ENCODE measurements around the gene EPM2A. TPM values are rescaled to one million over a fixed set of nuclear protein-coding genes. Genes with fewer than 3 reads are reported as not detected.

EPM2A gene
- total and polyA plus RNA-seq, 10 of the 15 experiments (the other 5 are each of a cell fraction or from before 2014, with no cell fraction given): 3.4 to 13.0 (median 7.9) TPM

- TF ChIP-seq PRDM15 (CRISPR knock-in tag; IDR thresholded peaks at IDR 0.05) (no peak), RB1 (IDR thresholded peaks at IDR 0.05; ENCODE audit: borderline replicate concordance) (no peak; the same call in 1 of the 2 replicates), TBL1XR1 (IDR thresholded peaks at IDR 0.05; ENCODE audit: low read depth, low read length) (peak; percentile 28; the same call in 1 of the 2 replicates), SMAD5 (IDR thresholded peaks at IDR 0.05; ENCODE audit: low read depth) (peak; percentile 92), ATF2 (IDR thresholded peaks at IDR 0.05; ENCODE audit: low read length) (no peak; the same call in 1 of the 2 replicates), TAF1 (IDR thresholded peaks at IDR 0.05; ENCODE audit: borderline replicate concordance, low read depth, low read length) (peak; percentile 78; the same call in 1 of the 2 replicates), MLLT1 (IDR thresholded peaks at IDR 0.05) (peak; percentile 17; the same call in 1 of the 2 replicates), HDAC6 (IDR thresholded peaks at IDR 0.05; ENCODE audit: unreplicated experiment) (no peak), WRNIP1 (IDR thresholded peaks at IDR 0.05; ENCODE audit: borderline replicate concordance, low read depth, low read length) (no peak), ZNF384 (IDR thresholded peaks at IDR 0.05; ENCODE audit: borderline replicate concordance, low read depth, low read length) (no peak), ZNF274 (IDR thresholded peaks at IDR 0.05; ENCODE audit: insufficient read depth, insufficient read length) (no peak), E2F4 (IDR thresholded peaks at IDR 0.05; ENCODE audit: low read depth, low read length) (no peak), POLR2AphosphoS5 (IDR thresholded peaks at IDR 0.05; ENCODE audit: low read length) (peak; percentile 95), NFYB (IDR thresholded peaks at IDR 0.05; ENCODE audit: insufficient read depth, low read depth, low read length) (peak; percentile 64; the same call in 1 of the 2 replicates), ATF3 (IDR thresholded peaks at IDR 0.05; ENCODE audit: borderline replicate concordance, extremely low read depth, low read depth, low read length) (no peak), HDGF (IDR thresholded peaks at IDR 0.05) (no peak), POLR2AphosphoS2 (IDR thresholded peaks at IDR 0.05; ENCODE audit: low read depth, low read length) (no peak; the same call in 1 of the 2 replicates), RCOR1 (conservative IDR thresholded peaks at IDR 0.05; ENCODE audit: low read depth, low read length) (no peak), POU2F2 (IDR thresholded peaks at IDR 0.05; ENCODE audit: borderline replicate concordance, low read depth, low read length) (peak; percentile 62; the same call in 1 of the 3 replicates), YY1 (IDR thresholded peaks at IDR 0.05; ENCODE audit: low read depth, low read length) (peak; percentile 65; the same call in 1 of the 2 replicates)
Observed at GRCh38 chr6:145735356-145736165, at the start of gene EPM2A (continued).
